ENCODE data around the gene CHCHD6.

CHCHD6 gene

GRCh38 chr3:126983653-126984390 is 279.8 kb downstream of the CHCHD6 start:
- Histone ChIP-seq H3K4me3 (ENCODE audit: low read depth, low read length) (peak overlapping the region; percentile 83), H3K4me1 (ENCODE audit: control insufficient read depth, insufficient read depth, low read length, unreplicated experiment) (peaks cover 30% of the 10 kb centered on the region), H3K27me3 (ENCODE audit: insufficient read depth, low read length) (no peaks in the 10 kb centered on the region), H3K36me3 (ENCODE audit: insufficient read depth, low read length) (no peaks in the 10 kb centered on the region), H3K79me2 (ENCODE audit: control insufficient read depth, insufficient read depth, low read length, unreplicated experiment) (peaks cover 51% of the 10 kb centered on the region), H3K27ac (ENCODE audit: low read depth, low read length) (no peak overlapping the region), H2AFZ (ENCODE audit: low read length, unreplicated experiment) (peak overlapping the region; percentile 3)

GRCh38 chr3:126984391-126985131 is 280.5 kb downstream of the CHCHD6 start:
- Histone ChIP-seq H3K36me3 (ENCODE audit: insufficient read depth, low read length) (peaks cover 5% of the 10 kb centered on the region; the same call in 1 of the 2 replicates), H3K27me3 (ENCODE audit: insufficient read depth, low read length) (no peaks in the 10 kb centered on the region), H3K79me2 (ENCODE audit: control insufficient read depth, insufficient read depth, low read length, unreplicated experiment) (peaks cover 55% of the 10 kb centered on the region), H3K4me1 (ENCODE audit: control insufficient read depth, insufficient read depth, low read length, unreplicated experiment) (peaks cover 25% of the 10 kb centered on the region), H3K27ac (ENCODE audit: low read depth, low read length) (no peak overlapping the region), H2AFZ (ENCODE audit: low read length, unreplicated experiment) (no peak overlapping the region), H3K4me3 (ENCODE audit: low read depth, low read length) (peak overlapping the region; percentile 83)

- no peak overlapping the region for H2AFZ ChIP-seq (ENCODE audit: low read length, unreplicated experiment)
- no peak overlapping the region for H3K27ac ChIP-seq (ENCODE audit: low read depth, low read length)
- H3K79me2 ChIP-seq (ENCODE audit: control insufficient read depth, insufficient read depth, low read length, unreplicated experiment), result peaks cover 62% of the 10 kb centered on the region
- peaks cover 25% of the 10 kb centered on the region for H3K4me1 ChIP-seq (ENCODE audit: control insufficient read depth, insufficient read depth, low read length, unreplicated experiment)
- H3K4me3 ChIP-seq (ENCODE audit: low read depth, low read length), result peak overlapping the region; percentile 83; the same call in 1 of the 2 replicates
- no peaks in the 10 kb centered on the region for H3K27me3 ChIP-seq (ENCODE audit: insufficient read depth, low read length)
- peaks cover 5% of the 10 kb centered on the region; the same call in 1 of the 2 replicates for H3K36me3 ChIP-seq (ENCODE audit: insufficient read depth, low read length)
Measured at GRCh38 chr3:126985132-126985985, 281.3 kb downstream of the CHCHD6 start.

- H3K27me3 ChIP-seq (ENCODE audit: insufficient read depth, low read length), result no peaks in the 10 kb centered on the region
- H3K79me2 ChIP-seq (ENCODE audit: control insufficient read depth, insufficient read depth, low read length, unreplicated experiment), result peaks cover 62% of the 10 kb centered on the region
- no peak overlapping the region for H2AFZ ChIP-seq (ENCODE audit: low read length, unreplicated experiment)
- peaks cover 5% of the 10 kb centered on the region; the same call in 1 of the 2 replicates for H3K36me3 ChIP-seq (ENCODE audit: insufficient read depth, low read length)
- H3K4me1 ChIP-seq (ENCODE audit: control insufficient read depth, insufficient read depth, low read length, unreplicated experiment), result peaks cover 25% of the 10 kb centered on the region
- no peak overlapping the region for H3K27ac ChIP-seq (ENCODE audit: low read depth, low read length)
- no peak overlapping the region; the same call in 1 of the 2 replicates for H3K4me3 ChIP-seq (ENCODE audit: low read depth, low read length)
Measured at GRCh38 chr3:126986001-126986400, 282.0 kb downstream of the CHCHD6 start.

- Histone ChIP-seq H3K4me3 (ENCODE audit: low read depth, low read length) (no peak overlapping the region), H3K79me2 (ENCODE audit: control insufficient read depth, insufficient read depth, low read length, unreplicated experiment) (peaks cover 69% of the 10 kb centered on the region), H3K27ac (ENCODE audit: low read depth, low read length) (no peak overlapping the region), H2AFZ (ENCODE audit: low read length, unreplicated experiment) (no peak overlapping the region), H3K27me3 (ENCODE audit: insufficient read depth, low read length) (no peaks in the 10 kb centered on the region), H3K36me3 (ENCODE audit: insufficient read depth, low read length) (peaks cover 5% of the 10 kb centered on the region; the same call in 1 of the 2 replicates), H3K4me1 (ENCODE audit: control insufficient read depth, insufficient read depth, low read length, unreplicated experiment) (peaks cover 21% of the 10 kb centered on the region)
Measured at GRCh38 chr3:126987129-126987528, 283.1 kb downstream of the CHCHD6 start.

- Histone ChIP-seq H3K4me3 (ENCODE audit: low read depth, low read length) (no peak overlapping the region), H3K27me3 (ENCODE audit: insufficient read depth, low read length) (no peaks in the 10 kb centered on the region), H3K36me3 (ENCODE audit: insufficient read depth, low read length) (peaks cover 5% of the 10 kb centered on the region; the same call in 1 of the 2 replicates), H3K4me1 (ENCODE audit: control insufficient read depth, insufficient read depth, low read length, unreplicated experiment) (peaks cover 21% of the 10 kb centered on the region), H3K27ac (ENCODE audit: low read depth, low read length) (no peak overlapping the region), H2AFZ (ENCODE audit: low read length, unreplicated experiment) (no peak overlapping the region), H3K79me2 (ENCODE audit: control insufficient read depth, insufficient read depth, low read length, unreplicated experiment) (peaks cover 72% of the 10 kb centered on the region)
Measured at GRCh38 chr3:126987596-126987995, 283.6 kb downstream of the CHCHD6 start.

- H2AFZ ChIP-seq (ENCODE audit: low read length, unreplicated experiment), result no peak overlapping the region
- H3K4me3 ChIP-seq (ENCODE audit: low read depth, low read length), result no peak overlapping the region
- no peaks in the 10 kb centered on the region for H3K27me3 ChIP-seq (ENCODE audit: insufficient read depth, low read length)
- H3K4me1 ChIP-seq (ENCODE audit: control insufficient read depth, insufficient read depth, low read length, unreplicated experiment), result peaks cover 21% of the 10 kb centered on the region
- H3K79me2 ChIP-seq (ENCODE audit: control insufficient read depth, insufficient read depth, low read length, unreplicated experiment), result peaks cover 68% of the 10 kb centered on the region
- no peak overlapping the region for H3K27ac ChIP-seq (ENCODE audit: low read depth, low read length)
- H3K36me3 ChIP-seq (ENCODE audit: insufficient read depth, low read length), result peaks cover 5% of the 10 kb centered on the region; the same call in 1 of the 2 replicates
Measured at GRCh38 chr3:126988451-126989021, 284.5 kb downstream of the CHCHD6 start.

GRCh38 chr3:126989316-126990023 is 285.4 kb downstream of the CHCHD6 start:
- Histone ChIP-seq H2AFZ (ENCODE audit: low read length, unreplicated experiment) (no peak overlapping the region), H3K4me3 (ENCODE audit: low read depth, low read length) (no peak overlapping the region), H3K27me3 (ENCODE audit: insufficient read depth, low read length) (no peaks in the 10 kb centered on the region), H3K36me3 (ENCODE audit: insufficient read depth, low read length) (peaks cover 5% of the 10 kb centered on the region; the same call in 1 of the 2 replicates), H3K27ac (ENCODE audit: low read depth, low read length) (no peak overlapping the region), H3K4me1 (ENCODE audit: control insufficient read depth, insufficient read depth, low read length, unreplicated experiment) (peaks cover 26% of the 10 kb centered on the region), H3K79me2 (ENCODE audit: control insufficient read depth, insufficient read depth, low read length, unreplicated experiment) (peaks cover 59% of the 10 kb centered on the region)

GRCh38 chr3:126990024-126990700 is 286.1 kb downstream of the CHCHD6 start:
- peaks cover 5% of the 10 kb centered on the region; the same call in 1 of the 2 replicates for H3K36me3 ChIP-seq (ENCODE audit: insufficient read depth, low read length)
- no peak overlapping the region for H3K4me3 ChIP-seq (ENCODE audit: low read depth, low read length)
- peaks cover 54% of the 10 kb centered on the region for H3K79me2 ChIP-seq (ENCODE audit: control insufficient read depth, insufficient read depth, low read length, unreplicated experiment)
- H3K4me1 ChIP-seq (ENCODE audit: control insufficient read depth, insufficient read depth, low read length, unreplicated experiment), result peaks cover 29% of the 10 kb centered on the region
- no peak overlapping the region for H2AFZ ChIP-seq (ENCODE audit: low read length, unreplicated experiment)
- H3K27ac ChIP-seq (ENCODE audit: low read depth, low read length), result no peak overlapping the region
- H3K27me3 ChIP-seq (ENCODE audit: insufficient read depth, low read length), result no peaks in the 10 kb centered on the region

Data from ACC112 (cell line).